ENCODE measurements around the gene TNFRSF1A. TPM values are rescaled to one million over a fixed set of nuclear protein-coding genes. Genes with fewer than 3 reads are reported as not detected.

The TNFRSF1A gene
- total and polyA plus RNA-seq, 11 donors, result 23.7 to 141 (median 54.2) TPM

DNA sequence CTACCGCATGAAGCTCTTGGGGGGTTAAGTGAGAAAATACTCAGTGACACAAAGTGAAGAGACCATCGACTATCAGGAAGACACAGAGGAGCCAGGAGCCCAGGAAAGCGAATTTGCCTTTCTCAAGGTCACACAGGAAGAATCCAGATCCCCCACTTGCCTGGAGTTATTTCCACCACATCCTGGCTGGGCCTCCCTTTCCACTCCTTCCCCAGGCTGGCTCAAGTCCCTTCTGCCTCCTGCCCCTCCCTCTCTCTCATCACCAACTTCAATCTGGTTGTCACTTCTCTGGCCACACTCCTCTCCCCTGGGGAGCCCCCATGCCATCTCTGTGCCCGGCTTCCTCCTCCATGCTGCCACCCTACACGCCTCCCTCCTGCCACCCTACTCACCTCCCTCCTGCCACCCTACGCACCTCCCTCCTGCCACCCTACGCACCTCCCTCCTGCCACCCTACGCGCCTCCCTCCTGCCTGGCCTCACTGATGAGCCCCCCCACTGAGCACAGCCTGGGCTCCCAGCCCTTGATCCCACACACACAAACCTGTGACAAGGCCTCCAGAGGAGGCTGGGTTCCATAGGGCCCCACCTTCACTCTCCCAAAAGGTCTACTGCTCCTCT lies 27.1 kb upstream of the TNFRSF1A start:
- H3K36me3 ChIP-seq, result no peaks in the 10 kb centered on the region
- peak overlapping the region in 1 of 12 donors; percentile 80 for H3K27ac ChIP-seq
- H3K4me3 ChIP-seq, result no peak overlapping the region
- no peak for TF ChIP-seq POLR2A (IDR thresholded peaks at IDR 0.05)
- TF ChIP-seq, protein P1, sequence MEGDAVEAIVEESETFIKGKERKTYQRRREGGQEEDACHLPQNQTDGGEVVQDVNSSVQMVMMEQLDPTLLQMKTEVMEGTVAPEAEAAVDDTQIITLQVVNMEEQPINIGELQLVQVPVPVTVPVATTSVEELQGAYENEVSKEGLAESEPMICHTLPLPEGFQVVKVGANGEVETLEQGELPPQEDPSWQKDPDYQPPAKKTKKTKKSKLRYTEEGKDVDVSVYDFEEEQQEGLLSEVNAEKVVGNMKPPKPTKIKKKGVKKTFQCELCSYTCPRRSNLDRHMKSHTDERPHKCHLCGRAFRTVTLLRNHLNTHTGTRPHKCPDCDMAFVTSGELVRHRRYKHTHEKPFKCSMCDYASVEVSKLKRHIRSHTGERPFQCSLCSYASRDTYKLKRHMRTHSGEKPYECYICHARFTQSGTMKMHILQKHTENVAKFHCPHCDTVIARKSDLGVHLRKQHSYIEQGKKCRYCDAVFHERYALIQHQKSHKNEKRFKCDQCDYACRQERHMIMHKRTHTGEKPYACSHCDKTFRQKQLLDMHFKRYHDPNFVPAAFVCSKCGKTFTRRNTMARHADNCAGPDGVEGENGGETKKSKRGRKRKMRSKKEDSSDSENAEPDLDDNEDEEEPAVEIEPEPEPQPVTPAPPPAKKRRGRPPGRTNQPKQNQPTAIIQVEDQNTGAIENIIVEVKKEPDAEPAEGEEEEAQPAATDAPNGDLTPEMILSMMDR (IDR thresholded peaks at IDR 0.05), result no peak
- intact Hi-C loops (cut with DNase I), result loop anchor here in 1 of 10 donors (5.0 kb wide), 1 partner anchor 42 kb away; no protein-coding TSS in a partner anchor
- 78 to 88% (median 84%) methylated on average over 9 of the region's 9 CpGs for WGBS, 4 donors
- H3K4me1 ChIP-seq, result peaks cover 0 to 40% (median 2%) of the 10 kb centered on the region in 12 donors
- no peak for ATAC-seq
- peak in 2 of 5 donors; percentile 7 to 8 for DNase-seq
- H3K9me3 ChIP-seq, result no peaks in the 10 kb centered on the region
- H3K27me3 ChIP-seq, result no peaks in the 10 kb centered on the region

DNA sequence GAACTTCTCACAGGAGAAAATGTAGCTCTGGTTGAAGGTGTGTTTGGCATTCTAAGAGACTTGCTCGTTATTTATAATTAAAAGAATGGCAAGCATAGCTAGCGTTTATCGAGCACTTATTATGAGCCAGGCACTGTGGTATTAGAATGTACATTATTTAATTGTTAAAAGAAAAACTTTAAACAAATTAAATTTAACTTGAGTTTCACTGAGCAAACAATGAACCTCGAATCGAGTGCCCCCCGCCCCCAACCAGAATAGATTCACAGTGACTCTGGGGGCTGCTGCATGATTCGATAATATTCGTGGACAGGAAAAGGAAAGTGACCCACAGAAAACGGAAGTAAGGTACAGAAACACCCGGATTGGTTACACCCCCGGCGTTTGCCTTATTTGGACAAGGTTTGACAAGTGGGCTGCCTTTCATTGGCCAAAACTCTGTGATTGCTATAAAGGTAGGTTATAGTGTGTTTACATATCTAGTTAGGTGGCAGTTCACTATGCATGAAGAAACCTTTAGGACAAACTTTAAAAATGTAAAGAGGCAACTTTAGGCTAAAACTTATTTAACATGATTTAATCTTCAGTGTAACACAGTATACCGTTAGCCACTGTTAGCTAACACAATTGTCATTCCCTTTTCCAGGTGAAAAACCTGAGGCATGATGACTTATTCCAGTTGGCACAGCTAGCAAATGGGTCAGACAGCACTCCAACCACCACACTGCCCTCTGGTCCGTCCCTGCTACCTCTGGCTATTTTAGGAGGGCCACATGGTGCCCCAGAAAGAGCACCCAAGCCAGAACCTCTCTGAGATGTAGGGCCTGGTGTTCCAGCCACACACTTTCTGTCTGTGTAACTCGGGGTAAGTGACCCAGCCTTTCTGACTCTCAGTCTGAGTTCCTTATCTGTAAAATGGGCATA lies 26.4 kb upstream of the TNFRSF1A start:
- TF ChIP-seq, protein P1 (IDR thresholded peaks at IDR 0.05), result no peak
- no peak for TF ChIP-seq POLR2A (IDR thresholded peaks at IDR 0.05)
- DNase-seq (peak in 1 of 5 donors; percentile 24), ATAC-seq (no peak)
- intact Hi-C loops (cut with DNase I), result loop anchor here in 1 of 10 donors (5.0 kb wide), 1 partner anchor 41 kb away; no protein-coding TSS in a partner anchor
- H3K27me3 ChIP-seq, result no peaks in the 10 kb centered on the region
- H3K27ac ChIP-seq, result peak overlapping the region in 1 of 12 donors; percentile 80
- no peaks in the 10 kb centered on the region for H3K36me3 ChIP-seq
- 64 to 72% (median 69%) methylated on average over 15 of the region's 15 CpGs for WGBS, 4 donors
- H3K4me3 ChIP-seq, result no peak overlapping the region
- no peaks in the 10 kb centered on the region for H3K9me3 ChIP-seq
- peaks cover 0 to 47% (median 6%) of the 10 kb centered on the region in 12 donors for H3K4me1 ChIP-seq

DNA sequence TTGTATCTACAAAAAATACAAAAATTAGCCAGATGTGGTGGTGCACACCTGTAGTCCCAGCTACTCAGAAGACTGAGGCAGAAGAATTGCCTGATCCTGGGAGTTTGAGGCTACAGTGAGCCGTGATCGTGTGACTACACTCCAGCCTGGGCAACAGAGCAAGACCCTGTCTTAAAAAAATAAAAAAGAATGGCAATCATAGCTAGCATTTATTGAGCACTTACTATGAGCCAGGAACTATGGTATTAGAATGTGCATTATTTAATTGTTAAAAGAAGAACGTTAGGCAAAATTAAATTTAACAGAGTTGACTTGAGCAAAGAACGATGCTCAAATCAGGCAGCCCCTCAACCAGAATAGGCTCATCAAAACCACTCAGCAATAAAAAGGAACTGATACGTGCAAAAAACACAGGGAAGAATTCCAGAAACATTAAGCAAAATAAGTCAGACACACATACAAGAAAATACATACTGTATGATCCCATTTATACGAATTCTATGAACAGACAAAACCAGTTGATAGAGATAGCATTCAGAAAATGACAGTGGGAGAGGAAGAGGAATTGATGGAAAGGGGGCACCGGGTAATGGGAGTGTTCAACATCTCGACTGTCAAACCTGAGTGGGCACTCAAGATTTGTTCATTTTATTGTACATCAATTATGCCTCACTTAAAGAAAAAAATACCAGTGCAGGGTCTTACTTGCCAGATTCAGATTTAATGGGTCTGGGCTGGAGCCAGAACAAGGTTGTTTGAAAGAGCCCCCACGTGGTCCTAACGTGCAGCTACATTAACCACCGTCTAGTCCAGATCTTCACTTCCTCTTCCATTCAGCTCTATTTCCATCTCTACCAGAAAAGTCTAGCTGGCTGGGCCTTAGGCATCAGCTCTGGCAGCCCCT lies 25.4 kb upstream of the TNFRSF1A start:
- ATAC-seq, result peak in 1 of 4 donors; percentile 25
- WGBS, 4 donors, result 62 to 67% (median 63%) methylated on average over 11 of the region's 11 CpGs

More for the DNA sequence above, 25.4 kb upstream of the TNFRSF1A start:
- peaks cover 0 to 48% (median 9%) of the 10 kb centered on the region in 12 donors for H3K4me1 ChIP-seq
- H3K9me3 ChIP-seq, result no peaks in the 10 kb centered on the region
- H3K27me3 ChIP-seq, result no peaks in the 10 kb centered on the region
- peak in 1 of 5 donors; percentile 25 for DNase-seq
- intact Hi-C loops (cut with DNase I), result loop anchor here in 1 of 10 donors (5.0 kb wide), 1 partner anchor 40 kb away; no protein-coding TSS in a partner anchor
- no peak overlapping the region for H3K4me3 ChIP-seq
- no peak for TF ChIP-seq POLR2A (IDR thresholded peaks at IDR 0.05)
- TF ChIP-seq, protein P1 (IDR thresholded peaks at IDR 0.05), result peak in 9 of 12 donors; percentile 8 to 45 (median 29)
- H3K27ac ChIP-seq, result peak overlapping the region in 1 of 12 donors; percentile 80
- no peaks in the 10 kb centered on the region for H3K36me3 ChIP-seq
